Hematopoietic multipotent progenitor cell (in vitro differentiated cells): Measurements from ENCODE around the gene SCNN1G. TPM values are rescaled to one million over a fixed set of nuclear protein-coding genes. Genes with fewer than 3 reads are reported as not detected.

Source experiments
- DNase-seq, 3 donors: peaks; one replicate each; pipeline ENCODE4 v3.0.0-alpha.2; 2011 to 2015; ENCODE audit warnings: low read depth in 2 of 3, low spot score in 2 of 3
- total RNA-seq: library from RNA; depleted of rRNA; stranded (reverse); fragments of >200 nt; gene quantifications from one replicate; pipeline ENCODE4 v1.2.3, GENCODE V29; 2012

SCNN1G gene
- total RNA-seq, 1 donor, result under 0.01 TPM

GRCh38 chr16:23195366-23195978 is 12.9 kb downstream of the SCNN1G start:
- no peak for DNase-seq

- no peak for DNase-seq
These were observed 14.0 kb downstream of the SCNN1G start for GRCh38 chr16:23196539-23196938.

GRCh38 chr16:23202166-23202565 is 19.6 kb downstream of the SCNN1G start:
- no peak for DNase-seq

GRCh38 chr16:23206986-23207385 is 24.4 kb downstream of the SCNN1G start:
- DNase-seq, result no peak

GRCh38 chr16:23207485-23207884 is 24.9 kb downstream of the SCNN1G start:
- no peak for DNase-seq

GRCh38 chr16:23209606-23210005 is 27.1 kb downstream of the SCNN1G start:
- no peak for DNase-seq

- DNase-seq, result no peak
These were observed 31.3 kb downstream of the SCNN1G start for GRCh38 chr16:23213831-23214230.

- no peak for DNase-seq
These were observed 32.3 kb downstream of the SCNN1G start for GRCh38 chr16:23214796-23215195.

GRCh38 chr16:23215435-23215834 is 32.9 kb downstream of the SCNN1G start:
- DNase-seq, result no peak

GRCh38 chr16:23216658-23217246 is 34.2 kb downstream of the SCNN1G start:
- DNase-seq, result no peak

GRCh38 chr16:23217646-23218045 is 35.1 kb downstream of the SCNN1G start:
- no peak for DNase-seq

- DNase-seq, result no peak
These were observed 40.4 kb downstream of the SCNN1G start for GRCh38 chr16:23222929-23223328.

GRCh38 chr16:23223368-23223767 is 40.8 kb downstream of the SCNN1G start:
- DNase-seq, result no peak

GRCh38 chr16:23225109-23225508 is 42.6 kb downstream of the SCNN1G start:
- no peak for DNase-seq

GRCh38 chr16:23225634-23226033 is 43.1 kb downstream of the SCNN1G start:
- DNase-seq, result no peak

GRCh38 chr16:23227529-23227928 is 45.0 kb downstream of the SCNN1G start:
- no peak for DNase-seq

GRCh38 chr16:23229714-23230113 is 47.2 kb downstream of the SCNN1G start:
- no peak for DNase-seq

GRCh38 chr16:23232806-23233205 is 50.3 kb downstream of the SCNN1G start:
- no peak for DNase-seq

GRCh38 chr16:23235176-23235575 is 52.6 kb downstream of the SCNN1G start:
- no peak for DNase-seq

GRCh38 chr16:23236983-23237382 is 54.4 kb downstream of the SCNN1G start:
- DNase-seq, result no peak

GRCh38 chr16:23240994-23241393 is 58.4 kb downstream of the SCNN1G start:
- no peak for DNase-seq

- no peak for DNase-seq
These were observed 61.6 kb downstream of the SCNN1G start for GRCh38 chr16:23244122-23244521.

GRCh38 chr16:23245268-23245667 is 62.7 kb downstream of the SCNN1G start:
- no peak for DNase-seq
